Vagina (tissue), 2 donors: ENCODE results near the gene MT1G.

Experiments
- POLR2A ChIP-seq, 2 donors: fragments of 450-650 bp; IDR thresholded peaks; one replicate each; pipeline ENCODE4 v1.6.1; 2017; ENCODE audit warnings: antibody characterized with exemption in 2 of 2, mild to moderate bottlenecking in 2 of 2, moderate library complexity in 2 of 2
- POLR2AphosphoS5 ChIP-seq, 2 donors: sonication (generic); formaldehyde crosslinking; IDR thresholded peaks; one replicate each; pipeline ENCODE4 v1.9.0; 2017; ENCODE audit warnings: antibody characterized with exemption in 2 of 2, mild to moderate bottlenecking in 2 of 2, low read depth in 1 of 2; ENCODE audit not compliant: insufficient read depth in 1 of 2
- TF ChIP-seq, protein P1 (sequence below), 3 experiments: fragments of 450-650 bp in 2 of 3; fragments of 200-600 bp in 1 of 3; sonication (generic) in 1 of 3; IDR thresholded peaks; one replicate each; pipeline ENCODE4 v1.5.1; 2017 to 2019; ENCODE audit warnings: antibody characterized with exemption in 3 of 3, mild to moderate bottlenecking in 2 of 3, moderate library complexity in 2 of 3

DNA sequence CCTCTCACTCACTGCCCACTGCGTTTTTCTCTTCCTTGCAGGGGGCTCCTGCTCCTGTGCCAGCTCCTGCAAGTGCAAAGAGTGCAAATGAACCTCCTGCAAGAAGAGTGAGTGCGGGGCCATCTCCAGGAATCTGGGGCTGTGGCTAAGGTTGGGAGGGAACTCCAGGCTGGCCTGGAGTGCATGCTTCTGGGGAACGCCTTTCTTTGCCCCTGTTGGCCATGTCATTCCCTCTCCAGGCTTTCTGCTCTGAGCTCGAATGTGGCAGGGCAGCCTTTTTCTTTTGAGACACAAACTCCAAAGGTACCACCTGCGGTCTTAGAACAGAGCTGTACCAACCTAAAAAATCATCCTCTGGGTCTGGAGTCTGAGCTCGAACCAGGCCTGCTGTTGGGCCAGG, 49.7 kb downstream of the MT1G start:
- TF ChIP-seq POLR2AphosphoS5 (IDR thresholded peaks at IDR 0.05; ENCODE audit: insufficient read depth in 1 of 2, low read depth in 1 of 2) (no peak), POLR2A (IDR thresholded peaks at IDR 0.05) (no peak)
- TF ChIP-seq, protein P1, sequence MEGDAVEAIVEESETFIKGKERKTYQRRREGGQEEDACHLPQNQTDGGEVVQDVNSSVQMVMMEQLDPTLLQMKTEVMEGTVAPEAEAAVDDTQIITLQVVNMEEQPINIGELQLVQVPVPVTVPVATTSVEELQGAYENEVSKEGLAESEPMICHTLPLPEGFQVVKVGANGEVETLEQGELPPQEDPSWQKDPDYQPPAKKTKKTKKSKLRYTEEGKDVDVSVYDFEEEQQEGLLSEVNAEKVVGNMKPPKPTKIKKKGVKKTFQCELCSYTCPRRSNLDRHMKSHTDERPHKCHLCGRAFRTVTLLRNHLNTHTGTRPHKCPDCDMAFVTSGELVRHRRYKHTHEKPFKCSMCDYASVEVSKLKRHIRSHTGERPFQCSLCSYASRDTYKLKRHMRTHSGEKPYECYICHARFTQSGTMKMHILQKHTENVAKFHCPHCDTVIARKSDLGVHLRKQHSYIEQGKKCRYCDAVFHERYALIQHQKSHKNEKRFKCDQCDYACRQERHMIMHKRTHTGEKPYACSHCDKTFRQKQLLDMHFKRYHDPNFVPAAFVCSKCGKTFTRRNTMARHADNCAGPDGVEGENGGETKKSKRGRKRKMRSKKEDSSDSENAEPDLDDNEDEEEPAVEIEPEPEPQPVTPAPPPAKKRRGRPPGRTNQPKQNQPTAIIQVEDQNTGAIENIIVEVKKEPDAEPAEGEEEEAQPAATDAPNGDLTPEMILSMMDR (IDR thresholded peaks at IDR 0.05) = no peak
